ENCODE results near the gene YIPF1. TPM values are rescaled to one million over a fixed set of nuclear protein-coding genes. Genes with fewer than 3 reads are reported as not detected.
"Not testable (repeated sequence)": the region's sequence is repeated elsewhere in the genome, so short reads cannot be mapped to it uniquely, and the experiment has no call there.

Gene YIPF1
- total RNA-seq, 1 experiment from 2014 or later = 15.8 TPM

GRCh38 chr1:53878492-53879105 lies 11.0 kb downstream of the YIPF1 start:
- Mint-ChIP-seq H3K36me3 (ENCODE audit: insufficient read depth, unreplicated experiment) (peaks cover 43% of the 10 kb centered on the region), H3K9me3 (ENCODE audit: unreplicated experiment) (no peaks in the 10 kb centered on the region), H3K4me1 (ENCODE audit: insufficient read depth, unreplicated experiment) (no peaks in the 10 kb centered on the region), H3K4me3 (ENCODE audit: unreplicated experiment) (no peak overlapping the region), H3K27me3 (ENCODE audit: insufficient read depth, unreplicated experiment) (no peaks in the 10 kb centered on the region), H3K27ac (ENCODE audit: low read depth, unreplicated experiment) (no peak overlapping the region)
- ChIA-PET CTCF (interaction anchor here (0.6 to 10.4 kb wide), 35 partner anchors 9 to 1071 kb away, joined by 3 to 151 read pairs (median 4); partner anchors contain the start of genes IFT25, LRRC42 and YIPF1), POLR2A (interaction anchor here (0.6 to 2.2 kb wide), 11 partner anchors 11 to 174 kb away, joined by 3 to 13 read pairs (median 5); partner anchors contain the start of genes IFT25, LRRC42, TCEANC2 and TMEM59)
- intact Hi-C loops (cut with micrococcal nuclease) = loop anchor here (1.0 to 5.0 kb wide), 3 partner anchors 71 to 174 kb away; partner anchors contain the start of genes TCEANC2 and TMEM59
- peak; percentile 63 for TF ChIP-seq CTCF (IDR thresholded peaks at IDR 0.05; ENCODE audit: unreplicated experiment)
- peak; percentile 59 for DNase-seq (ENCODE audit: unreplicated experiment)
- no TSS peak for BruUV-seq (replicated peaks)

- not testable (repeated sequence) for DNase-seq (ENCODE audit: unreplicated experiment); H3K27me3 Mint-ChIP-seq (ENCODE audit: insufficient read depth, unreplicated experiment); BruUV-seq (replicated peaks); H3K4me1 Mint-ChIP-seq (ENCODE audit: insufficient read depth, unreplicated experiment); H3K4me3 Mint-ChIP-seq (ENCODE audit: unreplicated experiment); H3K9me3 Mint-ChIP-seq (ENCODE audit: unreplicated experiment); H3K27ac Mint-ChIP-seq (ENCODE audit: low read depth, unreplicated experiment)
- CTCF ChIA-PET = interaction anchor here (0.7 to 10.4 kb wide), 7 partner anchors 10 to 920 kb away, joined by 3 to 151 read pairs (median 4); no protein-coding TSS in a partner anchor
- H3K36me3 Mint-ChIP-seq (ENCODE audit: insufficient read depth, unreplicated experiment) = peaks cover 47% of the 10 kb centered on the region
- intact Hi-C loops (cut with micrococcal nuclease) = loop anchor here (5.0 kb wide), 1 partner anchor 177 kb away; the partner anchor contains the start of genes TCEANC2 and TMEM59
- POLR2A ChIA-PET = interaction anchor here (1.4 to 1.5 kb wide), 2 partner anchors 10 to 22 kb away, joined by 3 to 4 read pairs; no protein-coding TSS in a partner anchor
These were observed 14.4 kb downstream of the YIPF1 start for GRCh38 chr1:53875150-53875549.

GRCh38 chr1:53871773-53872484 lies 17.7 kb downstream of the YIPF1 start:
- Mint-ChIP-seq H3K36me3 (ENCODE audit: insufficient read depth, unreplicated experiment) (peaks cover 54% of the 10 kb centered on the region), H3K27me3 (ENCODE audit: insufficient read depth, unreplicated experiment) (no peaks in the 10 kb centered on the region), H3K4me1 (ENCODE audit: insufficient read depth, unreplicated experiment) (no peaks in the 10 kb centered on the region), H3K9me3 (ENCODE audit: unreplicated experiment) (no peaks in the 10 kb centered on the region), H3K4me3 (ENCODE audit: unreplicated experiment) (no peak overlapping the region), H3K27ac (ENCODE audit: low read depth, unreplicated experiment) (no peak overlapping the region)
- CTCF ChIA-PET = interaction anchor here (0.6 to 6.3 kb wide), 5 partner anchors 11 to 384 kb away, joined by 3 to 48 read pairs (median 4); no protein-coding TSS in a partner anchor
- no TSS peak for BruUV-seq (replicated peaks)
- TF ChIP-seq CTCF (IDR thresholded peaks at IDR 0.05; ENCODE audit: unreplicated experiment) = no peak
- no peak for DNase-seq (ENCODE audit: unreplicated experiment)
- POLR2A ChIA-PET = interaction anchor here (0.7 to 1.4 kb wide), 3 partner anchors 73 to 974 kb away, joined by 3 to 4 read pairs (median 3); partner anchors contain the start of gene IFT25
- intact Hi-C loops (cut with micrococcal nuclease) = no loop called here

- Mint-ChIP-seq H3K36me3 (ENCODE audit: insufficient read depth, unreplicated experiment) (peaks cover 54% of the 10 kb centered on the region), H3K27me3 (ENCODE audit: insufficient read depth, unreplicated experiment) (no peaks in the 10 kb centered on the region), H3K9me3 (ENCODE audit: unreplicated experiment) (no peaks in the 10 kb centered on the region), H3K27ac (ENCODE audit: low read depth, unreplicated experiment) (no peak overlapping the region), H3K4me3 (ENCODE audit: unreplicated experiment) (no peak overlapping the region), H3K4me1 (ENCODE audit: insufficient read depth, unreplicated experiment) (no peaks in the 10 kb centered on the region)
- intact Hi-C loops (cut with micrococcal nuclease) = no loop called here
- CTCF ChIA-PET = interaction anchor here (0.8 to 6.3 kb wide), 8 partner anchors 10 to 132 kb away, joined by 3 to 48 read pairs (median 4); no protein-coding TSS in a partner anchor
- TF ChIP-seq CTCF (IDR thresholded peaks at IDR 0.05; ENCODE audit: unreplicated experiment) = no peak
- no peak for DNase-seq (ENCODE audit: unreplicated experiment)
- BruUV-seq (replicated peaks) = no TSS peak
- POLR2A ChIA-PET = interaction anchor here (0.5 to 1.0 kb wide), 3 partner anchors 88 to 974 kb away, joined by 3 to 4 read pairs (median 3); no protein-coding TSS in a partner anchor
These were observed 18.4 kb downstream of the YIPF1 start for GRCh38 chr1:53871221-53871620.

Measured in MCF 10A (cell line).